WTC11 (cell line): ENCODE results near the gene TBX15. TPM values are rescaled to one million over a fixed set of nuclear protein-coding genes. Genes with fewer than 3 reads are reported as not detected.

Source experiments
- ATAC-seq: fragments of 200-7000 bp; cut with Tn5 transposase; 2 replicates; pipeline ENCODE4 v1.10.0; 2021; ENCODE audit warnings: mild to moderate bottlenecking, moderate library complexity
- CTCF ChIA-PET: fragments of 300-600 bp; sonication (Branson Sonifier 250); formaldehyde crosslinking; loops from one replicate; lab custom pipeline; 2021; ENCODE audit warnings: antibody characterized with exemption; lab: Charles Lee
- POLR2A ChIA-PET: fragments of 350-600 bp; sonication (Branson Sonifier 250); formaldehyde crosslinking; loops from one replicate; lab custom pipeline; 2021; ENCODE audit warnings: antibody characterized with exemption; lab: Charles Lee
- DNase-seq: peaks from one replicate; pipeline ENCODE4 v3.0.0; 2021; ENCODE audit warnings: low spot score
- H3K27ac Mint-ChIP-seq: 2 replicates; pipeline ENCODE4 v1.8.0; 2021; ENCODE audit warnings: mixed read lengths
- H3K27me3 Mint-ChIP-seq: 2 replicates; pipeline ENCODE4 v1.8.0; 2021; ENCODE audit warnings: low read depth, mild to moderate bottlenecking, moderate library complexity, mixed read lengths
- H3K36me3 Mint-ChIP-seq: 2 replicates; pipeline ENCODE4 v1.8.0; 2021; ENCODE audit warnings: mixed read lengths
- H3K4me1 Mint-ChIP-seq: 2 replicates; pipeline ENCODE4 v1.8.0; 2022; ENCODE audit warnings: mixed read lengths
- H3K4me3 Mint-ChIP-seq: 2 replicates; pipeline ENCODE4 v1.8.0; 2021; ENCODE audit warnings: mild to moderate bottlenecking, moderate library complexity, mixed read lengths
- H3K9me3 Mint-ChIP-seq: 2 replicates; pipeline ENCODE4 v1.8.0; 2021; ENCODE audit warnings: mixed read lengths
- CREM ChIP-seq: sonication (generic); formaldehyde crosslinking; IDR thresholded peaks from 2 replicates; pipeline ENCODE4 v1.8.1; 2022; ENCODE audit warnings: mild to moderate bottlenecking, missing genetic modification reagents, moderate library complexity
- GABPB1 ChIP-seq: sonication (generic); formaldehyde crosslinking; IDR thresholded peaks from 2 replicates; pipeline ENCODE4 v1.8.1; 2023; ENCODE audit warnings: mild to moderate bottlenecking, missing genetic modification reagents
- PRRX2 ChIP-seq: fragments of 250-450 bp; sonication (Bioruptor Pico); IDR thresholded peaks from 2 replicates; pipeline ENCODE4 v1.8.0; 2021; ENCODE audit warnings: mild to moderate bottlenecking
- SMAD4 ChIP-seq: sonication (generic); formaldehyde crosslinking; IDR thresholded peaks from 2 replicates; pipeline ENCODE4 v1.8.0; 2022; ENCODE audit warnings: mild to moderate bottlenecking, missing genetic modification reagents
- SOX15 ChIP-seq: fragments of 250-450 bp; sonication (Bioruptor Pico); IDR thresholded peaks from 2 replicates; pipeline ENCODE4 v1.9.0; 2021; ENCODE audit warnings: mild to moderate bottlenecking
- SP1 ChIP-seq: sonication (generic); formaldehyde crosslinking; conservative IDR thresholded peaks from 2 replicates; pipeline ENCODE4 v1.8.1; 2022; ENCODE audit warnings: missing genetic modification reagents
- TEAD1 ChIP-seq: sonication (generic); formaldehyde crosslinking; IDR thresholded peaks from 2 replicates; pipeline ENCODE4 v1.8.0; 2022; ENCODE audit warnings: mild to moderate bottlenecking, missing genetic modification reagents
- TP53 ChIP-seq: sonication (generic); formaldehyde crosslinking; IDR thresholded peaks from 2 replicates; pipeline ENCODE4 v1.8.1; 2023; ENCODE audit warnings: mild to moderate bottlenecking, missing genetic modification reagents
- ZNF263 ChIP-seq: sonication (generic); formaldehyde crosslinking; IDR thresholded peaks from 2 replicates; pipeline ENCODE4 v1.8.1; 2022; ENCODE audit warnings: low read depth, mild to moderate bottlenecking, moderate library complexity, missing genetic modification reagents
- ZNF317 ChIP-seq: sonication (generic); formaldehyde crosslinking; IDR thresholded peaks from 2 replicates; pipeline ENCODE4 v1.8.1; 2023; ENCODE audit warnings: low read depth, mild to moderate bottlenecking, moderate library complexity, missing genetic modification reagents, borderline replicate concordance
- ZNF396 ChIP-seq: fragments of 250-450 bp; sonication (Bioruptor Pico); IDR thresholded peaks from 2 replicates; pipeline ENCODE4 v1.8.0; 2021; ENCODE audit warnings: mild to moderate bottlenecking, moderate library complexity, borderline replicate concordance
- ZNF416 ChIP-seq: fragments of 250-450 bp; sonication (Bioruptor Pico); IDR thresholded peaks from 2 replicates; pipeline ENCODE4 v1.9.0; 2021; ENCODE audit warnings: mild to moderate bottlenecking, inconsistent platforms
- total RNA-seq: library from RNA; stranded (reverse); gene quantifications from 3 replicates; pipeline ENCODE4 v1.2.3, GENCODE V29; 2021
- TF ChIP-seq, protein P1 (sequence below): sonication (generic); formaldehyde crosslinking; IDR thresholded peaks from 2 replicates; pipeline ENCODE4 v1.8.0; 2022; ENCODE audit warnings: missing genetic modification reagents
- TF ChIP-seq, protein P2 (sequence below): sonication (generic); formaldehyde crosslinking; IDR thresholded peaks from 2 replicates; pipeline ENCODE4 v1.8.0; 2022; ENCODE audit warnings: mild to moderate bottlenecking, missing genetic modification reagents
- TF ChIP-seq, protein P3 (sequence below): fragments of 250-450 bp; sonication (Bioruptor Pico); conservative IDR thresholded peaks from 2 replicates; pipeline ENCODE4 v1.9.0; 2021; ENCODE audit warnings: mild to moderate bottlenecking
- TF ChIP-seq, protein P4 (sequence below): sonication (generic); formaldehyde crosslinking; IDR thresholded peaks from 2 replicates; pipeline ENCODE4 v1.8.1; 2023; ENCODE audit warnings: mild to moderate bottlenecking, missing genetic modification reagents

TBX15 gene
- total RNA-seq, 1 experiment from 2014 or later: 0.11 TPM

DNA sequence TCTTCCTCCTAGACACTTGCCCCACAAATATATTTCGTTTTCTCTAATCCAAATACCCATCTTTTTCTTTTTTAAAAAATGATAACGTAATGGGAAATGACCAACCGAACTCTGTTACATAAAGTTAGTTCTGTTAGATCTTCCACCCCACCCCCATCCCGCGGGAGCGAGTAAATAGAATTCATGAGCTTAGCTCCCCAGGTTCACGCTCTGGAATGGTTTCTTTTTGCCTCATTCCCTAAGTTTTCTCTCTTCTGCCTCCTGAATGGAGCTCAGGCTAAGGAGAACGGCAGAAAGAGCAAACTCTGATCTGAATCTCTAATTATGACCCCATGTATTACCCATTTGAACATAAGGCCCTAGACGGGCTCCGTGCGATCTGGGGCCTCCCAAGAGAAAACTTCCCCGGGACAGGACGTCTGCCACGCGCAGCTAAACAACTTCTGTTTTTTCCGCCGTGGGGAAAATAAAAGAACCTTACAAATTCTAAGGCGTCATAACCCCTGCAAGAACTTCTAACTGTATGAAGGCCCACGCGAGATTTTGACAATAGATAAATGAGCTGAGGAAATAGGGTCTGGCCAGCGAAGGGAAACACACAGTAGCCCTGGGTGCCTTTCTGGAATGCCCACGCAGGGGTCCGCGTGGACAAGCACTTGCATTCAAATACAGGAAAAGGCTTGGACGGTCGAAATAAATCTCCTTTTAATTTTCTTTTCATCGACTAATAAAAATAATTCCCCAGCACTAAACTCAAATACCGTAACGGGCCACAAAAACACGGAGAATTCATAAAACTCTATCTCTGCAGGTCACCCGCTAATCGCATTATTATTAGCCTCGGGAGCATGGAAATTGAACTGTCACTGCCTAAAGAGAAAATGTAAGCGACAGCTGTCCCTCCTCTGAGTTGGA is 2.2 kb downstream of the TBX15 start:
- Mint-ChIP-seq H3K4me3 (peak overlapping the region; percentile 73), H3K9me3 (no peaks in the 10 kb centered on the region), H3K27me3 (peaks cover 100% of the 10 kb centered on the region), H3K27ac (no peak overlapping the region), H3K4me1 (peaks cover 73% of the 10 kb centered on the region), H3K36me3 (no peaks in the 10 kb centered on the region; the same call in 1 of the 2 replicates)
- ChIA-PET CTCF (interaction anchor here (0.5 to 3.5 kb wide), 4 partner anchors 20 to 1402 kb away, joined by 3 to 36 read pairs (median 4); no protein-coding TSS in a partner anchor), POLR2A (no interaction called here)
- DNase-seq (no peak), ATAC-seq (no peak)
- no peak for TF ChIP-seq ZNF396
- no peak for TF ChIP-seq ZNF317

DNA sequence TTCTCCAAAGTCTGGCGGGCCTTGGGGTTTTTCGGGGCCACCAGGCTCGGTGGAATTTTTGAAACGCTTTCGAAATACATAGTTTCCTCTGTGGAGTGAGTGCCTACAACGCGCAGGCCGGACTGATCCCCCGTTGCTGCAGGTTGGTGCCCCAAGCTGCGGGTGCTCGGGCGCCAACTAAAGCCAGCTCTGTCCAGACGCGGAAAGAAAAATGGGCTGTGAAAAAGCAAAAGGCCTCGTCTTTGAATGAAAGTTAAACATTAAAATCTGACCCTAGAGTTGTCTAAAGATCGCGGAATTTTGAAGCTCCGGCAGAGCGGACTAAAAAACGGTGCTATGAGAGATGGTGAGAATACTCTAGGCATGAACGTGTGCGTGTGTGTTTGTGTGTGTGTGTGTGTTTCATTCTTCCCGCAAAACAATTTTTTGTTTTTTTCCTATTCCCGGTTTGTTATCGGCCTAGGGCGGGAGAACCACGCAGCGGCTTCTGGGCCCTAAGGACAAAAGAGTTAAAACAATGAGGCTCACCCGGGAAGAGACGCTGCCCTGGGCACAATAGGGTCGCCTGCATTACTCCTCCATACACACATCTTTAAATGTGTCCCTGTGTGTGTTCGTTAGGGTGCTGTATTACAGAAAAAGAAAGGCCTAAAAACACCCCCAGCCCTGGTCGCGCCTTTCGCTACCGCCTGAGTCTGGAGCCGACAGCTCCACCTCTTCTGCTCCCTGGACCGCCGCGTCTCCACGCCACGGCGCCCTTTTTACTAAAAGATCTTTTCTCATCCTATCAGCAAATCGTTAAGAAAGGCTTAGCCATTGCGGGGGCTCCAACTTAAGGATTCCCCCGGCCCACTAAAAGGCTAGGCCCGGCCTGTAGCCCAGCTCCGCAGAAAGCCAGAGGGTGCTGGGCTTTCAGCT is 3.2 kb downstream of the TBX15 start:
- no peak overlapping the region for H3K27ac Mint-ChIP-seq
- no peak for DNase-seq
- CTCF ChIA-PET: interaction anchor here (1.0 to 3.5 kb wide), 9 partner anchors 9 to 290 kb away, joined by 3 to 36 read pairs (median 4); no protein-coding TSS in a partner anchor

DNA sequence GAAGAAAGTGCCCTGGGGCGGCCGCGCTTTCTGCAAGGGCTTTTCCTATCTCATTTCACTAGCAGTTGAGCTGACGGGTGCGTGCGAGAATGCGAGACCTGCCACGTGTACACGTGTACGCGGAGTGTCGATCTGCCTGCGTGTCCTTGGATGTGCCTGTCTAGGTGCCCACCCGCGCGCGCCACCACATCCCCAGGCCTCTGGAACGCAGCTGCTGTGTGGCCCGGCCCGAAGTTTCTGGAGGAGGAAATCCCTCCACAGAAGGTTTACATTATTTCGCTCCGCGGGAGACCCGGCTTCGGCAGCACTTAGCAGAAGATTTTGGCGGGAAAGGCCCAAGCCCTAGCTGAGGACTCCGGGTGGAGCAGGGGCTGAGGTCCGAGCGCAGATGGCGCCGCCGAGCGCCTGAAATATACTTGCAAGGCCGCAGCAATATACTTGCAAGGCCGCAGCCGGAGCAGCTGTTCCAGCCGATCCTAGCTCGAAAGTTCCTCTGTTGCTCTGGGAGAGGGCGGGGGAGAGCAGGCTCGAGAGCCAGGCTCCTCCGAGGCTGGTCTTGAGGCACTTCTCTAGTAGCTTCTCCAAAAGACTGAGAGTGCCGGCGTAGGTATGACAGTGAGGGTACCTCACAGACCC is 3.9 kb downstream of the TBX15 start:
- POLR2A ChIA-PET: interaction anchor here (0.8 to 1.3 kb wide), 4 partner anchors 9 to 24 kb away, joined by 3 to 4 read pairs (median 3); no protein-coding TSS in a partner anchor
- ATAC-seq (peak; percentile 38), DNase-seq (peak; percentile 85)
- Mint-ChIP-seq H3K4me1 (peaks cover 69% of the 10 kb centered on the region), H3K4me3 (peak overlapping the region; percentile 73), H3K9me3 (no peaks in the 10 kb centered on the region), H3K27me3 (peaks cover 100% of the 10 kb centered on the region), H3K36me3 (no peaks in the 10 kb centered on the region; the same call in 1 of the 2 replicates), H3K27ac (no peak overlapping the region)
- CTCF ChIA-PET: interaction anchor here (1.0 to 3.5 kb wide), 8 partner anchors 9 to 291 kb away, joined by 3 to 36 read pairs (median 4); no protein-coding TSS in a partner anchor
- TF ChIP-seq, protein P1, sequence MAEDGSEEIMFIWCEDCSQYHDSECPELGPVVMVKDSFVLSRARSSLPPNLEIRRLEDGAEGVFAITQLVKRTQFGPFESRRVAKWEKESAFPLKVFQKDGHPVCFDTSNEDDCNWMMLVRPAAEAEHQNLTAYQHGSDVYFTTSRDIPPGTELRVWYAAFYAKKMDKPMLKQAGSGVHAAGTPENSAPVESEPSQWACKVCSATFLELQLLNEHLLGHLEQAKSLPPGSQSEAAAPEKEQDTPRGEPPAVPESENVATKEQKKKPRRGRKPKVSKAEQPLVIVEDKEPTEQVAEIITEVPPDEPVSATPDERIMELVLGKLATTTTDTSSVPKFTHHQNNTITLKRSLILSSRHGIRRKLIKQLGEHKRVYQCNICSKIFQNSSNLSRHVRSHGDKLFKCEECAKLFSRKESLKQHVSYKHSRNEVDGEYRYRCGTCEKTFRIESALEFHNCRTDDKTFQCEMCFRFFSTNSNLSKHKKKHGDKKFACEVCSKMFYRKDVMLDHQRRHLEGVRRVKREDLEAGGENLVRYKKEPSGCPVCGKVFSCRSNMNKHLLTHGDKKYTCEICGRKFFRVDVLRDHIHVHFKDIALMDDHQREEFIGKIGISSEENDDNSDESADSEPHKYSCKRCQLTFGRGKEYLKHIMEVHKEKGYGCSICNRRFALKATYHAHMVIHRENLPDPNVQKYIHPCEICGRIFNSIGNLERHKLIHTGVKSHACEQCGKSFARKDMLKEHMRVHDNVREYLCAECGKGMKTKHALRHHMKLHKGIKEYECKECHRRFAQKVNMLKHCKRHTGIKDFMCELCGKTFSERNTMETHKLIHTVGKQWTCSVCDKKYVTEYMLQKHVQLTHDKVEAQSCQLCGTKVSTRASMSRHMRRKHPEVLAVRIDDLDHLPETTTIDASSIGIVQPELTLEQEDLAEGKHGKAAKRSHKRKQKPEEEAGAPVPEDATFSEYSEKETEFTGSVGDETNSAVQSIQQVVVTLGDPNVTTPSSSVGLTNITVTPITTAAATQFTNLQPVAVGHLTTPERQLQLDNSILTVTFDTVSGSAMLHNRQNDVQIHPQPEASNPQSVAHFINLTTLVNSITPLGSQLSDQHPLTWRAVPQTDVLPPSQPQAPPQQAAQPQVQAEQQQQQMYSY (CRISPR knock-in tag): no peak
- TF ChIP-seq, protein P2, sequence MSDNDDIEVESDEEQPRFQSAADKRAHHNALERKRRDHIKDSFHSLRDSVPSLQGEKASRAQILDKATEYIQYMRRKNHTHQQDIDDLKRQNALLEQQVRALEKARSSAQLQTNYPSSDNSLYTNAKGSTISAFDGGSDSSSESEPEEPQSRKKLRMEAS (CRISPR knock-in tag): peak; percentile 95
- TF ChIP-seq SMAD4 (CRISPR knock-in tag) (peak; percentile 36; the same call in 1 of the 2 replicates), CREM (CRISPR knock-in tag) (peak; percentile 45; the same call in 1 of the 2 replicates), SP1 (CRISPR knock-in tag) (0 out of 2 replicates have a peak, but pooled peaks have one; percentile 32), SOX15 (CRISPR knock-in tag) (no peak), ZNF263 (CRISPR knock-in tag) (no peak), ZNF416 (no peak), TP53 (0 out of 2 replicates have a peak, but pooled peaks have one; percentile 23), GABPB1 (CRISPR knock-in tag) (no peak), PRRX2 (no peak)
- TF ChIP-seq, protein P3, sequence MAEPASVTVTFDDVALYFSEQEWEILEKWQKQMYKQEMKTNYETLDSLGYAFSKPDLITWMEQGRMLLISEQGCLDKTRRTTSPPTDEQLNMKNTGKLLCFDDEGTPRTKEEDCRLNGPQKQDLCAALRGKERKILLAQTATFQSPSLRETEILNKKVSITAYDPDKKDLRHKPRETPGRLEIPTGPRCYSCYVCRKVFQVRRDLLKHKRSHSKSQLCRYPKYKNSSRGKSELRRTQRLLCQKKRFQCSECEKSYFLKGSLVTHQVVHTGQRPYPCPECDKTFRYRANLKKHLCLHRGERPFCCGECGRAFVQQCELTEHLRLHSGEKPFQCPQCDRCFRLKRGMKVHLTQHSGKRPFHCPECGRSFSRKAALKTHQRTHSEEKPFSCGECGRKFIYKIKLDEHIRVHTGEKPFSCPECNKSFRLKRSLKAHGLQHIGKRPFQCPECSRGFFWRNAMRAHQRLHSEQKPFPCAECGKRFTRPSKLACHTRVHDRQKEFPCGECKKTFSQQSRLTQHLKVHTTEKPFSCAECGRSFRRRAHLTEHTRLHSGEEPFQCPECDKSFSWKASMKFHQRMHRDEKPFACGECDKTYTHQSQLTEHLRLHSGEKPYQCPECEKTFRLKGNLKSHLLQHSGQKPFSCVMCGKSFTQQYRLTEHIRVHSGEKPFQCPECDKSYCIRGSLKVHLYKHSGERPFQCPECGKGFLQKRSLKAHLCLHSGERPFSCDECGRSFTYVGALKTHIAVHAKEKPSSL: no peak
- TF ChIP-seq, protein P4, sequence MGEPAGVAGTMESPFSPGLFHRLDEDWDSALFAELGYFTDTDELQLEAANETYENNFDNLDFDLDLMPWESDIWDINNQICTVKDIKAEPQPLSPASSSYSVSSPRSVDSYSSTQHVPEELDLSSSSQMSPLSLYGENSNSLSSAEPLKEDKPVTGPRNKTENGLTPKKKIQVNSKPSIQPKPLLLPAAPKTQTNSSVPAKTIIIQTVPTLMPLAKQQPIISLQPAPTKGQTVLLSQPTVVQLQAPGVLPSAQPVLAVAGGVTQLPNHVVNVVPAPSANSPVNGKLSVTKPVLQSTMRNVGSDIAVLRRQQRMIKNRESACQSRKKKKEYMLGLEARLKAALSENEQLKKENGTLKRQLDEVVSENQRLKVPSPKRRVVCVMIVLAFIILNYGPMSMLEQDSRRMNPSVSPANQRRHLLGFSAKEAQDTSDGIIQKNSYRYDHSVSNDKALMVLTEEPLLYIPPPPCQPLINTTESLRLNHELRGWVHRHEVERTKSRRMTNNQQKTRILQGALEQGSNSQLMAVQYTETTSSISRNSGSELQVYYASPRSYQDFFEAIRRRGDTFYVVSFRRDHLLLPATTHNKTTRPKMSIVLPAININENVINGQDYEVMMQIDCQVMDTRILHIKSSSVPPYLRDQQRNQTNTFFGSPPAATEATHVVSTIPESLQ (CRISPR knock-in tag): no peak

More for the DNA sequence above, 3.2 kb downstream of the TBX15 start:
- Mint-ChIP-seq H3K4me3 (peak overlapping the region; percentile 73), H3K9me3 (no peaks in the 10 kb centered on the region), H3K27me3 (peaks cover 100% of the 10 kb centered on the region), H3K36me3 (no peaks in the 10 kb centered on the region; the same call in 1 of the 2 replicates)
- POLR2A ChIA-PET: interaction anchor here (0.8 to 1.3 kb wide), 4 partner anchors 9 to 24 kb away, joined by 3 to 4 read pairs (median 3); no protein-coding TSS in a partner anchor
- ATAC-seq: no peak
- no peak for TF ChIP-seq TEAD1
- TF ChIP-seq, all 79 proteins: peak for 0
- H3K4me1 Mint-ChIP-seq: peaks cover 71% of the 10 kb centered on the region
